GM18861 (cell line): Measurements from ENCODE around the gene AFF3.

ENCODE experiments used
- ATAC-seq: cut with Tn5 transposase; IDR thresholded peaks from one replicate; pipeline ENCODE4 v1.9.1; 2021; ENCODE audit not compliant: unreplicated experiment

The AFF3 gene

GRCh38 chr2:99898336-99899048 is 243.9 kb downstream of the AFF3 start:
- ATAC-seq: no peak

- no peak for ATAC-seq
Observed at GRCh38 chr2:99891428-99891780, 251.0 kb downstream of the AFF3 start.

DNA sequence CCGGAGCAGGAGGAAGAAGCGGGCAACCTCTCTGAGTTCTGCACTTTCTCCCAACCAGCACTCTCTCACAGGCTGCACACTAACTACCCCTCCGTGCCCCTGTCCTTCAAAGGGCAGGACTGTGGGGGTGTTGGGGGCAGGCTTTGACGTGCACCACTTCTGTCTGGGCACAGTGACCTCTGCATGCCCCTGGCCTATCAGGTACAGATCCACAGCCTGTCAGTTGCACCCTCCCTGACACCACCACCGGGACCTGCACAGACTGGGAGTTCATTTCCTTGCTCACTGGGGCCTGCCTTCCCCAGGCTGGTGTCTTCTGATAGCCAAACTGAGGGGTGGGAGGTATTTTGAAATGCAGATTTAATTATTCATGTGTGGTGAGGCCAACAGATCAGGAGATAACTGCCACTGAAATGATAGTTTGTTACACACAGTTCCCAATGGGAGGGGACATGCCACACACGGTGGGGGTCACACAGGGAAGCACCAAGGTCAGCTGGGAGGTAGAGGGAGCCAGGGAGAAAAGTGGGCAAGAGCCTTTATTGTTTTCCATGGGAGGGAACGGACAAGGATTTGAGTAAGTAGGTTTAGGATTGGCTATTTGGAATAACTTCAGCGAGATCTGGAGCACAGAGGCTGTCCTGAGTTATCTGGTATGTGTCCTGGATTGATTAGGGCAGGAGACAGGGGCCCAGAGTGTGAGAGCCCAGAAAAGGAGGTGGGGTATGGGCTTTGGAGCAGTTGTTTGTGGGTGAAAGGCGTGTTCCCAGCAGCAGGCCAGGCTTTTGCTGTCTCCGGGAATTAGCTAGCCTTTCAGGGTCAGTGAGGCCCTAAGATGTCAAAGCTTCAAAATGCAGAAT is 251.6 kb downstream of the AFF3 start:
- ATAC-seq: no peak

- ATAC-seq: no peak
Observed at GRCh38 chr2:99888617-99889016, 253.8 kb downstream of the AFF3 start.

- no peak for ATAC-seq
Observed at GRCh38 chr2:99886418-99886817, 256.0 kb downstream of the AFF3 start.

DNA sequence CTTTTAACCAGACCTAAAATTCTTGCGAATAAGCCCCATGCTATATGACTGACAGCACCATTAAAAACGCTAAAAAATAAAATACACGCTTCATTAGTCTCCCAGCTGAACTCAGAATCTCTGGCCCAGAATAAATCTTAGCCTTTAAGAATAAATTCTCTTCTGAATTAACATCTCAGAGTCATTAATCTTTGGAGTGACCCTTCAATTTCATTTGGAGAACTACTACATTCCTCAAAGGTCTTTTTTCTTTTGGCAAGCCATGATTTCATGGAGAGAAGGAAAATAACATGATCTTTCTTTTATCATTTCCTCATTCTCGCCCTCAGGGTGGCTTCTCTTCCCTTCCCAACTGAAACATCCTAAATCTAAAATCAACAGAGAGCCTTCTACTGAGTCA is 259.0 kb downstream of the AFF3 start:
- no peak for ATAC-seq

DNA sequence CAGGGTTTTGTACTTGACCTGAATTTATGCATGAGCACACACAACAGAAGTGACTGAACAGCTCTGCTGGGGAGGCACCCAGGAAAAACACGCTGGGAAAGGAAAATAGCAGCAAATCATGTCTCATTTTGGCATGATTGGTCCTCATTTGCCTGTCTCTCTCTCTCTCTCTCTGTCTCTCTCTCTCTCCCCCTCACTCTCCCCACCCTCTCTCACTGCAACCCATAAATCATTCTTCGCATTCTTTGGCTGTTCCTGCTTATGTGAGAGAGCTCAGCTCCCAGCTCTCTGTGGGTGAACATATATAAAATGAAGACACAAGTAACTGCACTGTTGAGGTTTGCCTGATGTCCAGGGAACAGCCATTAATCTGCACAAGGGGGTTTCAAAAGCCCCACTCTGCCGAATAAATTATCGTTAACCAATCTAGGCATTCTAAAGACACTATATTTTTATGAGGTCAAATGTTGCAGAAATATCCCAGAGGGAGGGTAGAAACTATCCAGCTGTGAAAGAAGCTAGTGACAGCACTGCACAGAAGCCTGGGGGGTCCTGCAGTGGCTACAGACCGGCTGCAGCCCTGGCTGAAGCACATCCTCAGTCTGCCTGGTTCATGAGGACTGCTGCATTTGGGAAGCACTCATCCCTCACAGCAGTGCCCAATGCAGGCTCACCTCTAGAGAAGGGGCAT is 260.3 kb downstream of the AFF3 start:
- no peak for ATAC-seq

GRCh38 chr2:99880964-99881294 is 261.5 kb downstream of the AFF3 start:
- ATAC-seq: no peak

GRCh38 chr2:99880148-99880963 is 262.0 kb downstream of the AFF3 start:
- ATAC-seq: no peak

GRCh38 chr2:99879481-99879880 is 262.9 kb downstream of the AFF3 start:
- ATAC-seq: no peak

GRCh38 chr2:99878581-99879350 is 263.6 kb downstream of the AFF3 start:
- ATAC-seq: no peak

DNA sequence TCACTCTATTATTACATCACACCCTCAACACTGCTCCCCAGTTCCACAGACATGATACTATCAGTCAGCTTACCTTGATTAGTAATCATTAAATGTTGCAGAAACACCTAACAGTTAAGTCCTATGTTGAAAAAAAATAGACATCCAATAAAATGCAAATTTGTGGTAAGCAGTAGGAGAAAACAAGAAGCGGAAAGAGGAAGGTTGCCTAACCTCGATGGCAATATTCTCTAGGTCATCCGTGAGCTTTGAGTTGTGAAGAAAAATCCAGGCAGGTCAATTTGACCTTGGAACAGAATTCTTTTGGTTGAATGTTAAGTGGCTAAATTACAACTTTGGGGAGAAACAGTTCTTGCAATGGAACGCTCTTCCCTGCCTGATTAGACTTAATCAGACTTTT is 264.4 kb downstream of the AFF3 start:
- ATAC-seq: no peak

- ATAC-seq: no peak
Observed at GRCh38 chr2:99876956-99877355, 265.4 kb downstream of the AFF3 start.

DNA sequence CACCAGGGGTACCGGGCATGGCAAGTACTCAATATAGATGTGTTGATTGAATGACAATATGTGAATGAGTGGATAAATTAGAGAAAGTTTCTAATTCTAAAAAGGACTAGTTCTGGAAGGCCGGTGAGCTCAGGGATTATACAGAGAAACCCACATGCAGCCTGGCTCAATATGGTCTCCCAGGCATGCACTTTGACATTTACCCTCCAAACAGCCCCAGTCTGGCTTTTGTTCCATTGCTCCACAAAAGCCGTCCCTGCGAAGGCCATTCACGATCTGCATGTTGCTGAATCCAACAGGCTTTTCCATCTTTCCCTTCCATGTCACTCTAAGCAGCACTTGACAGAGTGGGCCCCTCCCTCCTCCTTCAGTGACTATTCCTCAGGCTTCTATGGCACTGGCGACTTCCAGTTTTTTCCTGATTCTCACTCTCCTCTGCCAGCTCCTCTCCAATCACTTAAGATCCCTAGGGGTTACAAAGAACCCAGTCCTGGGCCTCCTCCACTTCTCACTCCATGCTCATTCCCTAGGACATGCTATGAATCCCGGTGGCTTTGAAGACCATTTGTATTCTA is 266.7 kb downstream of the AFF3 start:
- no peak for ATAC-seq

- no peak for ATAC-seq
Observed at GRCh38 chr2:99868260-99868659, 274.1 kb downstream of the AFF3 start.

DNA sequence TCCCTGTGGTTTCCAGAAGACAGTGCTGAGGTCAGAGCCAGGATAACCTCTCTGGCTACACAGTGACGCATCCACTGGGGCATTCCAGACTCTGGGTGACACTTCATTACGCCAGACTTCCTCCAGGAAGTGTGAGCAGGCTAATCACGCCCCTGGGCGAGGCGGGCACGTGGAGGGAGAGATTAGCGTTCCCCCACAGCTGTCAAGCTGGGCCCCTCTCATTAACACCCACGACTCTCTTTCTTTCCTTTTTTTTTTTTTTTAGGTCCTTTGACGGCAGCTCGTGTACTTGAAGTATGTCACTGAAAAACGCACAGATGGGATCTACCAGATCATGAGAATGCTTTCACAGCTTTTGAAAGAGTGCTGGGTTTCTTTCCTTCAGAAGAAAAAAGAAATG is 274.6 kb downstream of the AFF3 start:
- no peak for ATAC-seq

GRCh38 chr2:99865818-99866676 is 276.3 kb downstream of the AFF3 start:
- no peak for ATAC-seq

DNA sequence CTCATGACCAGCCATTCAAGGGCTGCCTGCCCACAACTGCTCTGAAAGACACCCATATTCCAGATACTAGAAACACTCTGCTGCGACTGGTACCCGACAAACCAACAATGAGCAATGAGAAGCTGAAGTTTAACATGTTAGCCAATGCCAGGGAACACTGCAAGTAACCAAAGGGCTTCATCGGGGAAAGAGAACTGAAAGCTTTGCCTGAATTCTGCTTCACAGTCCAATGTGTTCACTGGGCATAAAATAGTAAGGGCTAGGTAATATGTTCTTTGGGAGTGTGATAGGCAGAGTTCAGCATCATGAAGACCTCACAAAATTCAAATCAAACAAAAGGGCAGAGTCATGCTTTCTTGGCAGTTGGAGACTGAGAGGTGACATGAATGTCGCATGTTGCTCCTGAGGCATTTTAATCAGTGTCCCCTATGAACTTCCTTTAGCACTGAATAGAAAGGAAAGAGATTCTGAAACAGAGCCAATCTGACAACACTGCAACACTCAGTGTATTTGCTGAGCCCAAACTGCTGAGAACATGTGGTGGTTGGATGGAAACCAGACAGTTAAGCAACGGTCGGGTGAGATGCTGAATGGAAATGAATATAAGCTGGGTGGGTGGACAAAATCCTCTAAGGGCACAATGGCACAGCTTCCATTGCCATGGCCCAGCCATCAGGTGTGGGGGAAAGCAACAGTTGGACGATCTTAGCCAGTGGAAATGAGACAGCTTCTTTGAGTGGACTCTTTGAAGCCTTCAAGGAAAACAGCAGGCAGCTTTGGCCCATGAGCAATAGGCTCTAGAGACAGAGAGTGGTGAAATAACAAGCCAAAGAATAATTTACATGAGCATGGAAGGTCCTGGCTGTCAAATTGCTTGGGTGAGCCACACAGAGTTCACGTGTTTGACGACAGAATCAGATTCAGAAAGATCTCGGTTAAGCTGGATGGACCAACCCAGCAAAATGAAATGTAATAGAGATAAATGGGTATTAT is 277.5 kb downstream of the AFF3 start:
- ATAC-seq: no peak
